ENCODE results near the gene FMN1.

The FMN1 gene

GRCh38 chr15:33154351-33155166 lies 40.0 kb downstream of the FMN1 start:
- DNase-seq: no peak

GRCh38 chr15:33153548-33153947 lies 41.0 kb downstream of the FMN1 start:
- DNase-seq: no peak

GRCh38 chr15:33152502-33153109 lies 41.9 kb downstream of the FMN1 start:
- DNase-seq: no peak

GRCh38 chr15:33150971-33151370 lies 43.5 kb downstream of the FMN1 start:
- no peak for DNase-seq

GRCh38 chr15:33150431-33150941 lies 44.0 kb downstream of the FMN1 start:
- no peak for DNase-seq

- no peak for DNase-seq
Measured at GRCh38 chr15:33149919-33150318, 44.6 kb downstream of the FMN1 start.

GRCh38 chr15:33148129-33148751 lies 46.3 kb downstream of the FMN1 start:
- DNase-seq: no peak

GRCh38 chr15:33146051-33146450 lies 48.5 kb downstream of the FMN1 start:
- no peak for DNase-seq

GRCh38 chr15:33145447-33145846 lies 49.1 kb downstream of the FMN1 start:
- no peak for DNase-seq

GRCh38 chr15:33142708-33143107 lies 51.8 kb downstream of the FMN1 start:
- no peak for DNase-seq

- DNase-seq: no peak
Measured at GRCh38 chr15:33138000-33138399, 56.5 kb downstream of the FMN1 start.

- no peak for DNase-seq
Measured at GRCh38 chr15:33137101-33137500, 57.4 kb downstream of the FMN1 start.

GRCh38 chr15:33136353-33136752 lies 58.2 kb downstream of the FMN1 start:
- no peak for DNase-seq

- no peak for DNase-seq
Measured at GRCh38 chr15:33135355-33135781, 59.1 kb downstream of the FMN1 start.

GRCh38 chr15:33132722-33133345 lies 61.7 kb downstream of the FMN1 start:
- DNase-seq: peak; percentile 8

GRCh38 chr15:33132233-33132580 lies 62.3 kb downstream of the FMN1 start:
- no peak for DNase-seq

- DNase-seq: no peak
Measured at GRCh38 chr15:33131552-33132232, 62.8 kb downstream of the FMN1 start.

GRCh38 chr15:33126559-33127290 lies 67.8 kb downstream of the FMN1 start:
- DNase-seq: peak; percentile 83

GRCh38 chr15:33125894-33126537 lies 68.5 kb downstream of the FMN1 start:
- DNase-seq: no peak

- no peak for DNase-seq
Measured at GRCh38 chr15:33124811-33125210, 69.7 kb downstream of the FMN1 start.

GRCh38 chr15:33124279-33124678 lies 70.2 kb downstream of the FMN1 start:
- no peak for DNase-seq

- DNase-seq: no peak
Measured at GRCh38 chr15:33119865-33120264, 74.6 kb downstream of the FMN1 start.
